Measurements from ENCODE around the gene MAGOHB. TPM values are rescaled to one million over a fixed set of nuclear protein-coding genes. Genes with fewer than 3 reads are reported as not detected.
"Not testable (repeated sequence)": the region's sequence is repeated elsewhere in the genome, so short reads cannot be mapped to it uniquely, and the experiment has no call there.

MAGOHB gene
- total RNA-seq, 1 donor from 2014 or later = 38.7 TPM

GRCh38 chr12:10574307-10574706 lies 39.1 kb downstream of the MAGOHB start:
- no peak overlapping the region for H3K27ac Mint-ChIP-seq
- no peaks in the 10 kb centered on the region for H3K4me1 Mint-ChIP-seq

GRCh38 chr12:10572021-10572490 lies 41.4 kb downstream of the MAGOHB start:
- DNase-seq (ENCODE audit: low spot score in 2 of 2, unreplicated experiment in 2 of 2); H3K27ac Mint-ChIP-seq; H3K36me3 Mint-ChIP-seq; H3K4me3 Mint-ChIP-seq; H3K4me1 Mint-ChIP-seq; H3K27me3 Mint-ChIP-seq (ENCODE audit: low read depth): not testable (repeated sequence)
- peaks cover 16% of the 10 kb centered on the region for H3K9me3 Mint-ChIP-seq

More at GRCh38 chr12:10574307-10574706, 39.1 kb downstream of the MAGOHB start:
- Mint-ChIP-seq H3K4me3 (no peak overlapping the region), H3K9me3 (peaks cover 16% of the 10 kb centered on the region), H3K27me3 (ENCODE audit: low read depth) (no peaks in the 10 kb centered on the region), H3K36me3 (no peaks in the 10 kb centered on the region)
- no peak for DNase-seq (ENCODE audit: low spot score in 2 of 2, unreplicated experiment in 2 of 2)
- no peak for TF ChIP-seq CTCF (IDR thresholded peaks at IDR 0.05; ENCODE audit: unreplicated experiment)

- TF ChIP-seq CTCF (IDR thresholded peaks at IDR 0.05; ENCODE audit: unreplicated experiment) = no peak
- Mint-ChIP-seq H3K4me1 (no peaks in the 10 kb centered on the region), H3K27me3 (ENCODE audit: low read depth) (no peaks in the 10 kb centered on the region), H3K36me3 (no peaks in the 10 kb centered on the region), H3K4me3 (no peak overlapping the region), H3K9me3 (peaks cover 16% of the 10 kb centered on the region), H3K27ac (no peak overlapping the region)
- DNase-seq (ENCODE audit: low spot score in 2 of 2, unreplicated experiment in 2 of 2) = no peak
These were observed 42.3 kb downstream of the MAGOHB start for GRCh38 chr12:10571141-10571540.

GRCh38 chr12:10567813-10568212 lies 45.6 kb downstream of the MAGOHB start:
- Mint-ChIP-seq H3K27ac (no peak overlapping the region), H3K36me3 (no peaks in the 10 kb centered on the region), H3K9me3 (peaks cover 16% of the 10 kb centered on the region), H3K27me3 (ENCODE audit: low read depth) (no peaks in the 10 kb centered on the region), H3K4me1 (no peaks in the 10 kb centered on the region), H3K4me3 (no peak overlapping the region)
- no peak for DNase-seq (ENCODE audit: low spot score in 2 of 2, unreplicated experiment in 2 of 2)
- no peak for TF ChIP-seq CTCF (IDR thresholded peaks at IDR 0.05; ENCODE audit: unreplicated experiment)

GRCh38 chr12:10563966-10564365 lies 49.4 kb downstream of the MAGOHB start:
- H3K36me3 Mint-ChIP-seq = no peaks in the 10 kb centered on the region
- no peak overlapping the region for H3K27ac Mint-ChIP-seq
- no peaks in the 10 kb centered on the region for H3K4me1 Mint-ChIP-seq
- no peaks in the 10 kb centered on the region for H3K27me3 Mint-ChIP-seq (ENCODE audit: low read depth)
- no peak for DNase-seq (ENCODE audit: low spot score in 2 of 2, unreplicated experiment in 2 of 2)
- H3K9me3 Mint-ChIP-seq = no peaks in the 10 kb centered on the region
- TF ChIP-seq CTCF (IDR thresholded peaks at IDR 0.05; ENCODE audit: unreplicated experiment) = no peak
- H3K4me3 Mint-ChIP-seq = no peak overlapping the region

GRCh38 chr12:10563002-10563401 lies 50.4 kb downstream of the MAGOHB start:
- no peak overlapping the region for H3K4me3 Mint-ChIP-seq
- no peaks in the 10 kb centered on the region for H3K9me3 Mint-ChIP-seq
- TF ChIP-seq CTCF (IDR thresholded peaks at IDR 0.05; ENCODE audit: unreplicated experiment) = no peak
- no peaks in the 10 kb centered on the region for H3K27me3 Mint-ChIP-seq (ENCODE audit: low read depth)
- no peaks in the 10 kb centered on the region for H3K4me1 Mint-ChIP-seq
- DNase-seq (ENCODE audit: low spot score in 2 of 2, unreplicated experiment in 2 of 2) = no peak
- no peak overlapping the region for H3K27ac Mint-ChIP-seq
- H3K36me3 Mint-ChIP-seq = no peaks in the 10 kb centered on the region
